ENCODE measurements around the gene NBDY. TPM values are rescaled to one million over a fixed set of nuclear protein-coding genes. Genes with fewer than 3 reads are reported as not detected.
"Not testable (repeated sequence)": the region's sequence is repeated elsewhere in the genome, so short reads cannot be mapped to it uniquely, and the experiment has no call there.

Gene NBDY
- total RNA-seq, 1 donor, result 11.9 TPM

DNA sequence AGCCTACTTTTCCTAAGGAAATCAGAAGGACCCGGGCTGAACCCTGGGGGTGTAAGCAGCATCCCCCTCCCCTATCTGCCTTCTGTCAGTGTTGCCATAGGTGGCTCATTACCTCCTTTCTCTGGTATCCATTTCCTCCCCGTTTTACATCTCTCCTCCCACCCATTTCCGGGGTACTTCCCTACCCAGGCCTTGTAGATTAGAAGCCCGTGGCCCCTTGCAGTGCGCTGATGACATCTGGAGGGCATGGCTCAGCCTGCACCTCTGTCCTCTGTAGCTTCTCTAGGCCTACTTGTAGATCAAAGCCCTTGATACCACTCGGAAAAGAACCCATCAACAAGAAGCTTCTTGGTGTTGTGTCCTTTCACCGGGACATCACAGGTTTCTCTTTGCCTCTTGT, 71.8 kb downstream of the NBDY start:
- no peak overlapping the region for H3K4me3 ChIP-seq (ENCODE audit: low read depth, low read length)
- DNase-seq (ENCODE audit: low read depth), result no peak
- TF ChIP-seq, protein P1, sequence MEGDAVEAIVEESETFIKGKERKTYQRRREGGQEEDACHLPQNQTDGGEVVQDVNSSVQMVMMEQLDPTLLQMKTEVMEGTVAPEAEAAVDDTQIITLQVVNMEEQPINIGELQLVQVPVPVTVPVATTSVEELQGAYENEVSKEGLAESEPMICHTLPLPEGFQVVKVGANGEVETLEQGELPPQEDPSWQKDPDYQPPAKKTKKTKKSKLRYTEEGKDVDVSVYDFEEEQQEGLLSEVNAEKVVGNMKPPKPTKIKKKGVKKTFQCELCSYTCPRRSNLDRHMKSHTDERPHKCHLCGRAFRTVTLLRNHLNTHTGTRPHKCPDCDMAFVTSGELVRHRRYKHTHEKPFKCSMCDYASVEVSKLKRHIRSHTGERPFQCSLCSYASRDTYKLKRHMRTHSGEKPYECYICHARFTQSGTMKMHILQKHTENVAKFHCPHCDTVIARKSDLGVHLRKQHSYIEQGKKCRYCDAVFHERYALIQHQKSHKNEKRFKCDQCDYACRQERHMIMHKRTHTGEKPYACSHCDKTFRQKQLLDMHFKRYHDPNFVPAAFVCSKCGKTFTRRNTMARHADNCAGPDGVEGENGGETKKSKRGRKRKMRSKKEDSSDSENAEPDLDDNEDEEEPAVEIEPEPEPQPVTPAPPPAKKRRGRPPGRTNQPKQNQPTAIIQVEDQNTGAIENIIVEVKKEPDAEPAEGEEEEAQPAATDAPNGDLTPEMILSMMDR (IDR thresholded peaks at IDR 0.05; ENCODE audit: insufficient read depth, low read length), result no peak

DNA sequence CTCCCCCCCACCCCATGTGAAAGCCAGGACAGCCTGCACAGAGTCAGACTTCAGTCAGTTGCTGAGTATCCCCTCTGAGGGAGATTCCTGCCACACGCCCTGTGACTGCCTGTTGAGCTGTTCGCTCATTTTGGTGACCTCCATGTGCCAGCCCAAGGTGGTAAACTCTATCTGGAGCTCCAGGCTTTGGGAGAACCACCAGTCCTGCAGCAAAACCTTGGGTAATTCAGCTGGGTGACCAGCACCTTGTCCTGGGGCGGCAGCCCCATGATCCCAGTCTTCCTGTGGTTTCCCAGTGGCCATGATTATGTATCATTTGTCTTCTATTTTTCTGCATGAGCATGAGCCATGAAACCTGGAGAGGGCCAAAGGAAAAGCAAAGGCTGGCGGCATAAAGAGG, 73.4 kb downstream of the NBDY start:
- no peak overlapping the region for H3K4me3 ChIP-seq (ENCODE audit: low read depth, low read length)
- TF ChIP-seq, protein P1 (IDR thresholded peaks at IDR 0.05; ENCODE audit: insufficient read depth, low read length), result no peak
- DNase-seq (ENCODE audit: low read depth), result no peak

DNA sequence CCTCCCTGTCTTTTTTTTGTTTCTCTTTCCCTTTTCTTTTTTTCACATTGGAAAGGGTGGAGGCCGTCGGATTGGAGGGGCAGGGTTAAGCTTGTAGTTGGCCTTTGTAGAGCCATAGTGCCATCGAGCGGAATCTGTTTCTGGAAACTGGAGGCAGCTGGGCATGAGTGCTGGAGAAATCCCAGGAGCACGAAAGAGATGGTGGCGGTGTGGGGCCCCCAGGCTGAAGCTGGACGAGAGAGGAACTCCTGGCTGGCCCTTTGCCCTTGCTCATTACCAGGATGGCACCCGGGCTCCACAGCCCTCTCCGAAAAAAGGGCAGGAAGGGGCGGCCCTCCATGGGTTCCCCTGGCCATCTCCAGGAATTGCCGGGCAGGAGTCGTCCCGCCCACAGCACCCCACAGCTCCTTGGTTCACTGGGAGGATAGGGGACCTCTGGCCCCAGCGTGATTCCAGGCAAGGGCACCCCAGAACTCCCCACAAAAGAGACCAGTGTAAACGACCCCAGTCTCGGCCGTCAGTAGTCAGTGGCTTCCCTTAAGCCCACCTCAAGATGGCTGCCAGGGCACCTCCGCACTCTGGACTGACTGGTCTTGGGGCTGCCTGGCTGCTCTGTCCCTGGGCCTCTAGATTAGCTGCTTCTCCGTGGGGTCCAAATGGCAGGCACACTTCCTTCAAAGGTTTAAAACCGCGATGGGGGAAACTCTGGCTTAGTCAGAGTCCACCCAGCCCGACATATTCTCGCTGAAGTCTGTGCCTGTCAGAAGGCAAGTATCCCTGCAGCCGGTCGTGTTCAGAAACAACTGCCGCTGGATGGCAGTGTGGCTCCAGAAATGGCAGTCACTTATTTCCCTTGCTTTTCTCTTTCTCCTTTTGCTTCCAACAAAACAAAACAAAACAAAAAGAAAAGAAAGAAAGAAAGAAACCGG, 74.1 kb downstream of the NBDY start:
- H3K4me3 ChIP-seq (ENCODE audit: low read depth, low read length), result peak overlapping the region; percentile 72
- DNase-seq (ENCODE audit: low read depth), result peak; percentile 93
- TF ChIP-seq, protein P1 (IDR thresholded peaks at IDR 0.05; ENCODE audit: insufficient read depth, low read length), result peak; percentile 69

DNA sequence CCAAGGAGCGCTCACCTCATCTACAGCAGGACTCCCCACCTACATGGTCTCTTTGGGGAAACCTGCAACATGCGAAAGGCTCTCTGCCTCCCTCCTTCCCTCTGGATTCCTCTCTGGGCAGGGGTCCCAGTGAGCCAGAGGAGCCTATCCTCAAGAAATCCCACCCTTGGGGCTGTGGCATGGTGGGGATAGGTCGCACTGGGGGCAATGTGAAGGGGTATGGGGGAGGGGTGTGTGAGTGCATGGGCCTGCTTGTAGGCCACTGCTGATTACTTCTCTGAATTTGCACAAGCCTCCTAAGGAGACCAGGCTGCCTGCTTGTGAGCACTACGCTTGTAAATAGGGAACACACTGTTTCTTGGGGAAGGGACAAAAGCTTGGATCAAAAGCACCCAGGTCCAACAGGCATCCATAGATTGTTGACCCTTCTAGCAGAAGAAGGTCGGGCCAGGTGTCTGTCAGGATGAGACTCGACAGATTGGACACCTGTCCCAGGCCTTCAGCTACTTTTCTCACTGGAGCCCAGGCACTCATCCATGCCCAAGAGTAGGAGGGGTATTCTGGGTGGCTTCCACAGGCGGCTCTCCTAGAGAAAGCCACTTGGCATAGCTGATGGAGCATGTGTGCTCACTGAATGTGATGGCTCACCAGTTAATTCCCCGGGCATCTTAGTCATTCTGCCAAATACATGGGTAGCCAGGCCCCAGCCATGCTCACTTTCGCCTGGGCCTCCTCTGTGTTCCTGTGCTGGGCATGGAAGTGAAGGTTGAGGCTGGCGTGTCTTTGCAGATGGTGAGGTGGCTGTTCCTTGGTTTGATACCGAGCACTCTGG, 75.0 kb downstream of the NBDY start:
- TF ChIP-seq, protein P1 (IDR thresholded peaks at IDR 0.05; ENCODE audit: insufficient read depth, low read length), result no peak
- H3K4me3 ChIP-seq (ENCODE audit: low read depth, low read length), result peak overlapping the region; percentile 28
- no peak for DNase-seq (ENCODE audit: low read depth)

DNA sequence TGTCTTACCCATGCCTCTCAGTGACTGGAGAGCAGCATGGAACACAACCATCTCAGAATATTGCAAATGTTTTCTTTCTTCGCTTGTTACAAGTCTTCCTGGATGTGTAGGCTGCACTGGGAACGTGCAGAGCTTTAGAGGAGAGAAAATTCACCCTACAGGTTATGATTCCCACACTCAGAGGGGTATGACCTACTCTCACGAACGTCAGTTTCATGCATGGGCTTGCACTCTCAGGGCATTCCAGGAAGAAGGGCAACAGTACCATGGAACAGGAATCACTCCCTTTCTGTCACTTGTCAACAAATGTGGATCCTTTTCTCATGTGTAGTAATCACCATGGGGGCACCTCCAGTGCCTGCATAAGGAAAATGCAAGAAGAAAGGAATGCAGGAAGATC, 75.8 kb downstream of the NBDY start:
- TF ChIP-seq, protein P1 (IDR thresholded peaks at IDR 0.05; ENCODE audit: insufficient read depth, low read length), result no peak
- no peak overlapping the region for H3K4me3 ChIP-seq (ENCODE audit: low read depth, low read length)
- DNase-seq (ENCODE audit: low read depth), result no peak

DNA sequence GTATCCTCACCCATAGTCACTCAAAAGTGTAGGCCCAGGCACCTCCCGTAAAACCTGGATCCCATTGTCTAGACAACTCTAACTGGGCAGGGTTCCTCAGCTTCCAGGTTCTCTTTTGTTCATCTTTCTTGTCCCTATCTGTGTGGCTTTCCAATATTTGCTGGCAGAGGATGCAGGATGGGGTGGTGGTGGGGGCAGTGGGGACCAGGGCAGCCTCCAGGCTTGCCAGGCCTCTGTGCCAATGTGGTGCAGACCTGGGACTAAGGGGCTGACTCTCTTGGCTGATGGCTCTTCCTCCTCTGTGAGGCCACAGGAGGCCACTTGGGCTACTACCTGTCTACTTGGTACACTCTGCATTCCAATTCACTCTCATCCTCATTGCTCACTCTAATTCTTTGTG, 76.4 kb downstream of the NBDY start:
- no peak for DNase-seq (ENCODE audit: low read depth)
- no peak overlapping the region for H3K4me3 ChIP-seq (ENCODE audit: low read depth, low read length)
- TF ChIP-seq, protein P1 (IDR thresholded peaks at IDR 0.05; ENCODE audit: insufficient read depth, low read length), result no peak

DNA sequence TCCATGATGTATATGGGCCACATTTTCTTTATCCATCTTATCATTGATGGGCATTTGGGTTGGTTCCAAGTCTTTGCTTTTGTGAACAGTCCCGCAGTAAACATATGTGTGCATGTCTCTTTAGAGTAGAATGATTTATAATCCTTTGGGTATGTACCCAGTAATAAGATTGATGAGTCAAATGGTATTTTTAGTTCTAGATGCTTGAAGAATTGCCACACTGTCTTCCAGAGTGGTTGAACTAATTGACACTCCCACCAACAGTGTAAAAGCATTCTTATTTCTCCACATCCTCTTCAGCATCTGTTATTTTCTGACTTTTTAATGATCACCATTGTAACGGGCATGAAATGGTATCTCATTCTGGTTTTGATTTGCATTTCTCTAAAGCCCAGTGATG, 77.1 kb downstream of the NBDY start:
- not testable (repeated sequence) for DNase-seq (ENCODE audit: low read depth); H3K4me3 ChIP-seq (ENCODE audit: low read depth, low read length)

Data from fibroblast of the aortic adventitia (primary cell).